RWPE1 (cell line): Measurements from ENCODE around the gene LPAR1.

Source experiments
- CTCF ChIA-PET: fragments of 350-600 bp; sonication (Branson Sonifier 250); formaldehyde crosslinking; extraction: SDS; loops from one replicate; lab custom pipeline; 2021; lab: Yijun Ruan, JAX
- POLR2A ChIA-PET: fragments of 400-600 bp; formaldehyde crosslinking; extraction: SDS; loops from one replicate; lab custom pipeline; 2020; ENCODE audit warnings: antibody characterized with exemption; ENCODE audit not compliant: low non-redundant PET; lab: Yijun Ruan, JAX
- DNase-seq: peaks from one replicate; pipeline ENCODE4 v3.0.0; 2012; ENCODE audit warnings: low spot score
- H3K27ac ChIP-seq: fragments of 450-650 bp; 2 replicates; pipeline ENCODE4 v1.5.1; 2017
- CTCF ChIP-seq: fragments of 450-650 bp; conservative IDR thresholded peaks from 2 replicates; pipeline ENCODE4 v1.5.1; 2017; ENCODE audit warnings: low read depth, mild to moderate bottlenecking

Gene LPAR1

GRCh38 chr9:111008158-111009075 lies 29.9 kb downstream of the LPAR1 start:
- TF ChIP-seq CTCF: no peak
- CTCF ChIA-PET: interaction anchor here (1.0 to 1.5 kb wide), 2 partner anchors 9 to 18 kb away, joined by 3 to 5 read pairs; no protein-coding TSS in a partner anchor

GRCh38 chr9:111005746-111006470 lies 32.4 kb downstream of the LPAR1 start:
- H3K27ac ChIP-seq: no peak overlapping the region
- POLR2A ChIA-PET: no interaction called here
- CTCF ChIA-PET: interaction anchor here (0.8 kb wide), 1 partner anchor 31 kb away, joined by 3 read pairs; no protein-coding TSS in a partner anchor
- no peak for DNase-seq
- no peak for TF ChIP-seq CTCF

More at GRCh38 chr9:111008158-111009075, 29.9 kb downstream of the LPAR1 start:
- POLR2A ChIA-PET: no interaction called here
- DNase-seq: no peak
- no peak overlapping the region for H3K27ac ChIP-seq

- ChIA-PET CTCF (interaction anchor here (0.8 kb wide), 1 partner anchor 32 kb away, joined by 3 read pairs; no protein-coding TSS in a partner anchor), POLR2A (no interaction called here)
- no peak for TF ChIP-seq CTCF
- no peak overlapping the region for H3K27ac ChIP-seq
- DNase-seq: no peak
These were observed 33.3 kb downstream of the LPAR1 start for GRCh38 chr9:111004936-111005335.

- ChIA-PET POLR2A (no interaction called here), CTCF (no interaction called here)
These were observed 35.1 kb downstream of the LPAR1 start for GRCh38 chr9:111003182-111003581.

GRCh38 chr9:111001526-111001925 lies 36.7 kb downstream of the LPAR1 start:
- TF ChIP-seq CTCF: no peak
- no peak overlapping the region for H3K27ac ChIP-seq
- no peak for DNase-seq
- CTCF ChIA-PET: interaction anchor here (0.7 kb wide), 2 partner anchors 1022 to 1257 kb away, joined by 3 read pairs; no protein-coding TSS in a partner anchor
- POLR2A ChIA-PET: interaction anchor here (0.6 kb wide), 1 partner anchor 256 kb away, joined by 3 read pairs; no protein-coding TSS in a partner anchor

More at GRCh38 chr9:111003182-111003581, 35.1 kb downstream of the LPAR1 start:
- DNase-seq: no peak
- no peak for TF ChIP-seq CTCF
- no peak overlapping the region for H3K27ac ChIP-seq

- ChIA-PET POLR2A (no interaction called here), CTCF (interaction anchor here (0.6 kb wide), 1 partner anchor 698 kb away, joined by 3 read pairs; no protein-coding TSS in a partner anchor)
- DNase-seq: no peak
- no peak for TF ChIP-seq CTCF
- no peak overlapping the region for H3K27ac ChIP-seq
These were observed 38.1 kb downstream of the LPAR1 start for GRCh38 chr9:111000202-111000601.
